K562 (cell line): ENCODE measurements around the gene COPB2.
"Not testable (repeated sequence)": the region's sequence is repeated elsewhere in the genome, so short reads cannot be mapped to it uniquely, and the experiment has no call there.

Source experiments
- SMARCC2 ChIP-seq: fragments of 450-650 bp; IDR thresholded peaks from 2 replicates; pipeline ENCODE4 v1.6.1; 2017; ENCODE audit warnings: antibody characterized with exemption, moderate library complexity, mild to moderate bottlenecking, low read depth
- STAT5B ChIP-seq: fragments of 250-450 bp; sonication (Bioruptor Pico); IDR thresholded peaks from 2 replicates; pipeline ENCODE4 v1.8.0; 2021; ENCODE audit warnings: mild to moderate bottlenecking, inconsistent platforms
- TF ChIP-seq, protein P1 (sequence below), 3 experiments: IDR thresholded peaks in 2 of 3; conservative IDR thresholded peaks in 1 of 3; 2 replicates each; pipeline ENCODE4 v1.5.1; 2011 to 2012; ENCODE audit warnings: low read length in 3 of 3, mild to moderate bottlenecking in 3 of 3, control low read depth in 2 of 3, improper control_type of control experiment in 1 of 3, inconsistent platforms in 1 of 3, low read depth in 1 of 3, mixed read lengths in 1 of 3, moderate library complexity in 1 of 3; ENCODE audit not compliant: insufficient read depth in 2 of 3

GRCh38 chr3:139412891-139413290, 23.4 kb upstream of the COPB2 start:
- not testable (repeated sequence) for TF ChIP-seq SMARCC2; STAT5B (CRISPR knock-in tag)
- TF ChIP-seq, protein P1, sequence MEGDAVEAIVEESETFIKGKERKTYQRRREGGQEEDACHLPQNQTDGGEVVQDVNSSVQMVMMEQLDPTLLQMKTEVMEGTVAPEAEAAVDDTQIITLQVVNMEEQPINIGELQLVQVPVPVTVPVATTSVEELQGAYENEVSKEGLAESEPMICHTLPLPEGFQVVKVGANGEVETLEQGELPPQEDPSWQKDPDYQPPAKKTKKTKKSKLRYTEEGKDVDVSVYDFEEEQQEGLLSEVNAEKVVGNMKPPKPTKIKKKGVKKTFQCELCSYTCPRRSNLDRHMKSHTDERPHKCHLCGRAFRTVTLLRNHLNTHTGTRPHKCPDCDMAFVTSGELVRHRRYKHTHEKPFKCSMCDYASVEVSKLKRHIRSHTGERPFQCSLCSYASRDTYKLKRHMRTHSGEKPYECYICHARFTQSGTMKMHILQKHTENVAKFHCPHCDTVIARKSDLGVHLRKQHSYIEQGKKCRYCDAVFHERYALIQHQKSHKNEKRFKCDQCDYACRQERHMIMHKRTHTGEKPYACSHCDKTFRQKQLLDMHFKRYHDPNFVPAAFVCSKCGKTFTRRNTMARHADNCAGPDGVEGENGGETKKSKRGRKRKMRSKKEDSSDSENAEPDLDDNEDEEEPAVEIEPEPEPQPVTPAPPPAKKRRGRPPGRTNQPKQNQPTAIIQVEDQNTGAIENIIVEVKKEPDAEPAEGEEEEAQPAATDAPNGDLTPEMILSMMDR (IDR thresholded peaks at IDR 0.05 in 2 of 3, conservative IDR thresholded peaks at IDR 0.05 in 1 of 3; ENCODE audit: insufficient read depth in 2 of 3, low read depth in 1 of 3, low read length in 3 of 3) = not testable (repeated sequence)
